ENCODE results near the gene METTL25. TPM values are rescaled to one million over a fixed set of nuclear protein-coding genes. Genes with fewer than 3 reads are reported as not detected.

Gene METTL25
- total RNA-seq, 1 experiment from 2014 or later: 11.6 TPM

GRCh38 chr12:82319276-82319675 lies 39.1 kb upstream of the METTL25 start:
- no peak overlapping the region for H3K4me2 ChIP-seq (ENCODE audit: insufficient read depth, insufficient read length, low read length)
- no peak overlapping the region for H3K27ac ChIP-seq (ENCODE audit: insufficient read length, low read depth, low read length)
- H4K5ac ChIP-seq (ENCODE audit: insufficient read length, low read depth, low read length): no peak overlapping the region
- H3K23me2 ChIP-seq (ENCODE audit: insufficient read length, low read depth, low read length, poor library complexity, severe bottlenecking): peaks cover 4% of the 10 kb centered on the region
- no peaks in the 10 kb centered on the region for H3K79me1 ChIP-seq (ENCODE audit: insufficient read depth, low read depth, low read length, poor library complexity, severe bottlenecking)
- no peaks in the 10 kb centered on the region; a peak in 1 of 5 replicates for H3K9me3 Mint-ChIP-seq
- no peak overlapping the region for H3K9ac ChIP-seq (ENCODE audit: extremely low read depth, insufficient read length, low read length)
- H3K36me3 Mint-ChIP-seq (ENCODE audit: insufficient read depth in 1 of 3, low read depth in 3 of 3): no peaks in the 10 kb centered on the region
- no peak overlapping the region for H3K4me3 Mint-ChIP-seq
- H3K23ac ChIP-seq (ENCODE audit: insufficient read length, low read depth, low read length): no peak overlapping the region
- H4K8ac ChIP-seq (replicated peaks; ENCODE audit: insufficient read length, low read depth, low read length): no peak overlapping the region
- H3K14ac ChIP-seq (ENCODE audit: insufficient read depth, low read length): no peak overlapping the region
- DNase-seq: no peak
- H3K56ac ChIP-seq (ENCODE audit: insufficient read length, low read depth, low read length): no peak overlapping the region
- no peak overlapping the region for H3K4ac ChIP-seq (ENCODE audit: low read depth, low read length)
- no peaks in the 10 kb centered on the region; the same call in 1 of the 2 replicates for H3K4me1 ChIP-seq (ENCODE audit: insufficient read depth, low read length)
- H3K79me2 ChIP-seq (ENCODE audit: insufficient read depth, low read length): no peaks in the 10 kb centered on the region
- no peak overlapping the region for H3K27ac Mint-ChIP-seq
- WGBS (ENCODE audit: extremely low coverage, insufficient read length, low lambda C conversion rate): no CpG with 5 or more reads among the region's 1 CpG
- no peak overlapping the region for H2BK15ac ChIP-seq (ENCODE audit: low read depth, low read length)
- no peak overlapping the region for H2BK20ac ChIP-seq (ENCODE audit: low read depth, low read length, poor library complexity, severe bottlenecking)
- H2AFZ ChIP-seq (ENCODE audit: low read length): no peak overlapping the region
- no peak overlapping the region for H3K18ac ChIP-seq (ENCODE audit: insufficient read length, low read depth, low read length)
- H3K27me3 ChIP-seq (ENCODE audit: insufficient read depth, low read length): no peaks in the 10 kb centered on the region
- H4K20me1 ChIP-seq (ENCODE audit: control insufficient read depth, insufficient read depth, insufficient read length): no peaks in the 10 kb centered on the region
- H2BK5ac ChIP-seq (ENCODE audit: insufficient read length, low read length): no peak overlapping the region
- no peak overlapping the region for H2BK12ac ChIP-seq (ENCODE audit: insufficient read length, low read depth, low read length)
- peaks cover 4 to 7% of the 10 kb centered on the region in 2 experiments for H3K4me1 Mint-ChIP-seq
- no peaks in the 10 kb centered on the region for H3K9me3 ChIP-seq (ENCODE audit: control insufficient read depth, low read depth, low read length)
- H3T11ph ChIP-seq (ENCODE audit: low read length): no peak overlapping the region
- TF ChIP-seq CTCF (conservative IDR thresholded peaks at IDR 0.05): no peak
- H2AK5ac ChIP-seq (ENCODE audit: insufficient read length, low read length): no peak overlapping the region
- H3K27me3 Mint-ChIP-seq (ENCODE audit: low read depth): no peaks in the 10 kb centered on the region
- no peak overlapping the region for H2BK120ac ChIP-seq (ENCODE audit: low read depth, low read length, poor library complexity, severe bottlenecking)
- no peak overlapping the region for H4K91ac ChIP-seq (ENCODE audit: insufficient read length, low read depth, low read length)
